K562 (cell line): ENCODE data around the gene GAL3ST1. TPM values are rescaled to one million over a fixed set of nuclear protein-coding genes. Genes with fewer than 3 reads are reported as not detected.

ENCODE experiments used
- ARNT ChIP-seq, 2 experiments: fragments of 450-650 bp; IDR thresholded peaks; 2 replicates each; pipeline ENCODE4 v1.6.1; 2016; ENCODE audit warnings: mild to moderate bottlenecking in 1 of 2
- CC2D1A ChIP-seq: fragments of 450-650 bp; IDR thresholded peaks from 2 replicates; pipeline ENCODE4 v1.6.1; 2017; ENCODE audit warnings: mild to moderate bottlenecking
- E2F1 ChIP-seq: sonication (generic); formaldehyde crosslinking; IDR thresholded peaks from 2 replicates; pipeline ENCODE4 v1.8.1; 2023; ENCODE audit warnings: mild to moderate bottlenecking, missing genetic modification reagents, moderate library complexity
- FOS ChIP-seq: IDR thresholded peaks from 3 replicates; pipeline ENCODE4 v1.6.1; 2011; ENCODE audit not compliant: insufficient read length; ENCODE audit errors: extremely low read depth
- FOXA1 ChIP-seq: fragments of 450-650 bp; IDR thresholded peaks from 2 replicates; pipeline ENCODE4 v1.6.1; 2016; ENCODE audit warnings: mild to moderate bottlenecking, borderline replicate concordance
- HDAC3 ChIP-seq: fragments of 450-650 bp; IDR thresholded peaks from 2 replicates; pipeline ENCODE4 v1.6.1; 2018; ENCODE audit warnings: borderline replicate concordance, mild to moderate bottlenecking, moderate library complexity; ENCODE audit not compliant: partially characterized antibody
- HDAC6 ChIP-seq: IDR thresholded peaks from 2 replicates; pipeline ENCODE4 v1.6.1; 2012; ENCODE audit warnings: low read depth, mild to moderate bottlenecking, control low read depth, inconsistent platforms, low read length, moderate library complexity
- HSF4 ChIP-seq: fragments of 250-450 bp; sonication (Bioruptor Pico); IDR thresholded peaks from 2 replicates; pipeline ENCODE4 v2.1.2; 2022; ENCODE audit warnings: mild to moderate bottlenecking, moderate library complexity, borderline replicate concordance
- KHSRP ChIP-seq: fragments of 450-650 bp; IDR thresholded peaks from 2 replicates; pipeline ENCODE4 v1.6.1; 2017
- MAFG ChIP-seq: fragments of 450-650 bp; conservative IDR thresholded peaks from 2 replicates; pipeline ENCODE4 v1.6.1; 2016; ENCODE audit warnings: missing genetic modification characterization, missing compliant biosample characterization
- NFXL1 ChIP-seq: fragments of 450-650 bp; formaldehyde crosslinking; IDR thresholded peaks from 2 replicates; pipeline ENCODE4 v1.4.0; 2021; ENCODE audit warnings: mild to moderate bottlenecking
- PPARD ChIP-seq: fragments of 250-450 bp; sonication (Bioruptor Pico); IDR thresholded peaks from 2 replicates; pipeline ENCODE4 v1.8.0; 2022; ENCODE audit warnings: inconsistent platforms, mild to moderate bottlenecking, moderate library complexity
- PYGO2 ChIP-seq: fragments of 450-650 bp; IDR thresholded peaks from 2 replicates; pipeline ENCODE4 v1.6.1; 2016; ENCODE audit warnings: mild to moderate bottlenecking, missing genetic modification characterization, moderate library complexity, missing compliant biosample characterization
- THRAP3 ChIP-seq: fragments of 450-650 bp; IDR thresholded peaks from 2 replicates; pipeline ENCODE4 v1.6.1; 2016; ENCODE audit warnings: mild to moderate bottlenecking, inconsistent platforms, borderline replicate concordance
- TRIM28 ChIP-seq: fragments of 450-650 bp; IDR thresholded peaks from 2 replicates; pipeline ENCODE4 v1.6.1; 2017
- TSC22D4 ChIP-seq: fragments of 450-650 bp; IDR thresholded peaks from 2 replicates; pipeline ENCODE4 v1.6.1; 2016; ENCODE audit warnings: missing genetic modification characterization, missing biosample characterization, control low read depth
- USF2 ChIP-seq: sonication (generic); formaldehyde crosslinking; IDR thresholded peaks from 2 replicates; pipeline ENCODE4 v1.5.0; 2020; ENCODE audit warnings: missing genetic modification reagents
- XRCC3 ChIP-seq: fragments of 450-650 bp; IDR thresholded peaks from 2 replicates; pipeline ENCODE4 v1.6.1; 2017; ENCODE audit warnings: mild to moderate bottlenecking, moderate library complexity
- ZFP30 ChIP-seq: fragments of 250-450 bp; sonication (Bioruptor Pico); IDR thresholded peaks from 2 replicates; pipeline ENCODE4 v1.8.0; 2022; ENCODE audit warnings: moderate library complexity, mild to moderate bottlenecking, inconsistent platforms, borderline replicate concordance
- ZNF146 ChIP-seq: IDR thresholded peaks from one replicate; pipeline ENCODE4 v1.6.1; 2018; ENCODE audit warnings: missing compliant biosample characterization; ENCODE audit not compliant: unreplicated experiment
- ZNF184 ChIP-seq: sonication (generic); formaldehyde crosslinking; IDR thresholded peaks from 2 replicates; pipeline ENCODE4 v1.5.0; 2020; ENCODE audit warnings: missing genetic modification reagents
- ZNF347 ChIP-seq: fragments of 450-650 bp; formaldehyde crosslinking; IDR thresholded peaks from 2 replicates; pipeline ENCODE4 v1.4.0; 2020; ENCODE audit warnings: low read depth, mild to moderate bottlenecking, moderate library complexity
- ZNF431 ChIP-seq: sonication (generic); formaldehyde crosslinking; IDR thresholded peaks from 2 replicates; pipeline ENCODE4 v1.8.0; 2022; ENCODE audit warnings: mild to moderate bottlenecking, missing genetic modification reagents
- ZNF551 ChIP-seq: fragments of 250-450 bp; sonication (Bioruptor Pico); IDR thresholded peaks from 2 replicates; pipeline ENCODE4 v1.5.0; 2021; ENCODE audit warnings: mild to moderate bottlenecking, moderate library complexity
- ZNF561 ChIP-seq: fragments of 450-650 bp; formaldehyde crosslinking; conservative IDR thresholded peaks from 2 replicates; pipeline ENCODE4 v1.4.0; 2020; ENCODE audit warnings: mild to moderate bottlenecking, moderate library complexity
- ZNF707 ChIP-seq: fragments of 250-450 bp; sonication (Bioruptor Pico); conservative IDR thresholded peaks from 2 replicates; pipeline ENCODE4 v1.8.0; 2022; ENCODE audit warnings: inconsistent platforms, mild to moderate bottlenecking, moderate library complexity
- polyA plus RNA-seq, 8 experiments: library from polyadenylated mRNA; depleted of rRNA in 4 of 8; stranded (reverse) in 5 of 8; unstranded in 3 of 8; fragments of >200 nt; fragmentation: Nextera tagmentation in 2 of 8; fragmentation: Illumina TruSeq in 1 of 8; extraction: Ambion mirVana in 2 of 8; extraction: Trizol in 1 of 8; gene quantifications; 2 replicates each; pipeline versions ENCODE4 v1.2.1 to v1.2.3, GENCODE V29; 2011 to 2014; ENCODE audit warnings: inconsistent platforms in 1 of 8, missing spikeins in 1 of 8
- total RNA-seq, 7 experiments: library from RNA; depleted of rRNA in 6 of 7; stranded (reverse); fragments of >200 nt in 6 of 7; fragmentation: Illumina TruSeq in 2 of 7; extraction: Trizol in 2 of 7; gene quantifications; 2 replicates each; pipeline versions ENCODE4 v1.2.1 to v1.2.3, GENCODE V29; 2011 to 2021; ENCODE audit warnings: low replicate concordance in 1 of 7
- TF ChIP-seq, protein P1 (sequence below): fragments of 200-400 bp; formaldehyde crosslinking; IDR thresholded peaks from 2 replicates; pipeline ENCODE4 v1.6.1; 2017; ENCODE audit warnings: mild to moderate bottlenecking, low read depth, low read length, moderate library complexity

The GAL3ST1 gene
- total and polyA plus RNA-seq, 9 of the 15 experiments (the other 6 are each of a cell fraction or from before 2014, with no cell fraction given) = 0.03 to 1.9 (median 0.33) TPM; not detected in 1

- no peak for TF ChIP-seq HSF4 (CRISPR knock-in tag)
- TF ChIP-seq PYGO2 (tag) = no peak
- no peak for TF ChIP-seq FOXA1
- no peak for TF ChIP-seq ZNF146 (CRISPR knock-in tag)
- TF ChIP-seq ZNF707 (CRISPR knock-in tag) = no peak
- TF ChIP-seq USF2 (CRISPR knock-in tag) = no peak
- no peak for TF ChIP-seq THRAP3
- TF ChIP-seq FOS = no peak
- TF ChIP-seq CC2D1A = no peak
- TF ChIP-seq E2F1 (CRISPR knock-in tag) = no peak
- TF ChIP-seq ARNT (IDR thresholded peaks at IDR 0.05) = no peak
- TF ChIP-seq, protein P1, sequence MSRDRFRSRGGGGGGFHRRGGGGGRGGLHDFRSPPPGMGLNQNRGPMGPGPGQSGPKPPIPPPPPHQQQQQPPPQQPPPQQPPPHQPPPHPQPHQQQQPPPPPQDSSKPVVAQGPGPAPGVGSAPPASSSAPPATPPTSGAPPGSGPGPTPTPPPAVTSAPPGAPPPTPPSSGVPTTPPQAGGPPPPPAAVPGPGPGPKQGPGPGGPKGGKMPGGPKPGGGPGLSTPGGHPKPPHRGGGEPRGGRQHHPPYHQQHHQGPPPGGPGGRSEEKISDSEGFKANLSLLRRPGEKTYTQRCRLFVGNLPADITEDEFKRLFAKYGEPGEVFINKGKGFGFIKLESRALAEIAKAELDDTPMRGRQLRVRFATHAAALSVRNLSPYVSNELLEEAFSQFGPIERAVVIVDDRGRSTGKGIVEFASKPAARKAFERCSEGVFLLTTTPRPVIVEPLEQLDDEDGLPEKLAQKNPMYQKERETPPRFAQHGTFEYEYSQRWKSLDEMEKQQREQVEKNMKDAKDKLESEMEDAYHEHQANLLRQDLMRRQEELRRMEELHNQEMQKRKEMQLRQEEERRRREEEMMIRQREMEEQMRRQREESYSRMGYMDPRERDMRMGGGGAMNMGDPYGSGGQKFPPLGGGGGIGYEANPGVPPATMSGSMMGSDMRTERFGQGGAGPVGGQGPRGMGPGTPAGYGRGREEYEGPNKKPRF = no peak
- TF ChIP-seq PPARD (CRISPR knock-in tag) = no peak
- no peak for TF ChIP-seq TSC22D4 (tag)
- TF ChIP-seq ZNF431 (CRISPR knock-in tag) = no peak
- TF ChIP-seq XRCC3 = no peak
- peak; percentile 90 for TF ChIP-seq MAFG (tag)
- no peak for TF ChIP-seq TRIM28
- no peak for TF ChIP-seq ZNF347 (CRISPR knock-in tag)
- no peak for TF ChIP-seq HDAC3
- no peak for TF ChIP-seq ZNF184
- TF ChIP-seq NFXL1 (CRISPR knock-in tag) = no peak
- TF ChIP-seq HDAC6 = no peak
- no peak for TF ChIP-seq ZNF551
- TF ChIP-seq ZFP30 (CRISPR knock-in tag) = no peak
- no peak for TF ChIP-seq ZNF561 (CRISPR knock-in tag)
- no peak for TF ChIP-seq KHSRP
Observed at GRCh38 chr22:30609260-30610185, 35.1 kb upstream of the GAL3ST1 start (continued).
